Panc1 (cell line): Measurements from ENCODE around the gene LEMD2. TPM values are rescaled to one million over a fixed set of nuclear protein-coding genes. Genes with fewer than 3 reads are reported as not detected.

Source experiments
- ATAC-seq: fragments of 200-7000 bp; cut with Tn5 transposase; 2 replicates; pipeline ENCODE4 v1.9.1; 2020; ENCODE audit warnings: mild to moderate bottlenecking, moderate library complexity
- BruUV-seq: library from RNA; stranded (reverse); fragments of 400-500 nt; replicated peaks from 2 replicates; lab custom pipeline; 2021; lab: Mats Ljungman, UMichigan
- CTCF ChIA-PET: fragments of 300-600 bp; sonication (Branson Sonifier 250); formaldehyde crosslinking; loops from one replicate; lab custom pipeline; 2022; ENCODE audit warnings: antibody characterized with exemption; lab: Charles Lee
- POLR2A ChIA-PET: fragments of 300-600 bp; sonication (Branson Sonifier 250); formaldehyde crosslinking; loops from one replicate; lab custom pipeline; 2022; ENCODE audit warnings: antibody characterized with exemption; lab: Charles Lee
- DNase-seq: peaks from one replicate; pipeline ENCODE4 v3.0.0-alpha.2; 2010; ENCODE audit warnings: low read depth, low spot score
- H3K27ac ChIP-seq: 2 replicates; pipeline ENCODE4 v1.5.1; 2011; ENCODE audit warnings: mild to moderate bottlenecking, low read length, inconsistent platforms
- H3K27me3 ChIP-seq: fragments of 200-500 bp; sonication (Bioruptor generic); 2 replicates; pipeline ENCODE4 v1.6.0; 2014; ENCODE audit warnings: low read length, inconsistent platforms; ENCODE audit not compliant: control insufficient read depth, insufficient read depth
- H3K36me3 ChIP-seq: fragments of 200-500 bp; sonication (Bioruptor generic); 2 replicates; pipeline ENCODE4 v1.5.1; 2014; ENCODE audit warnings: inconsistent platforms, mild to moderate bottlenecking, low read length, moderate library complexity; ENCODE audit not compliant: control insufficient read depth, insufficient read depth
- H3K4me1 ChIP-seq: 2 replicates; pipeline ENCODE4 v1.5.1; 2011; ENCODE audit warnings: inconsistent platforms, mild to moderate bottlenecking, low read length, moderate library complexity; ENCODE audit not compliant: control insufficient read depth, insufficient read depth
- H3K4me3 ChIP-seq, 2 experiments: 2 replicates each; pipeline ENCODE4 v1.5.1; 2011 to 2012; ENCODE audit warnings: low read depth in 2 of 2, low read length in 2 of 2, mild to moderate bottlenecking in 2 of 2, inconsistent platforms in 1 of 2, moderate library complexity in 1 of 2
- H3K9me3 ChIP-seq: fragments of 200-500 bp; sonication (Bioruptor generic); 2 replicates; pipeline ENCODE4 v1.5.1; 2014; ENCODE audit warnings: low read depth, mild to moderate bottlenecking, inconsistent platforms, low read length, moderate library complexity; ENCODE audit not compliant: control insufficient read depth, insufficient read depth
- CTCF ChIP-seq: fragments of 450-650 bp; IDR thresholded peaks from 2 replicates; pipeline ENCODE4 v1.5.1; 2017; ENCODE audit warnings: mild to moderate bottlenecking
- POLR2AphosphoS5 ChIP-seq: IDR thresholded peaks from 2 replicates; pipeline ENCODE4 v1.6.1; 2012; ENCODE audit warnings: mild to moderate bottlenecking, low read depth, low read length, moderate library complexity
- REST ChIP-seq, 2 experiments: IDR thresholded peaks; 2 replicates each; pipeline ENCODE4 v1.6.1; 2011 to 2012; ENCODE audit warnings: low read depth in 2 of 2, control low read depth in 1 of 2, low read length in 1 of 2, mild to moderate bottlenecking in 1 of 2, moderate library complexity in 1 of 2; ENCODE audit not compliant: insufficient read depth in 1 of 2
- SIN3A ChIP-seq: IDR thresholded peaks from 2 replicates; pipeline ENCODE4 v1.6.1; 2012; ENCODE audit warnings: low read depth, mild to moderate bottlenecking, low read length, moderate library complexity, borderline replicate concordance; ENCODE audit not compliant: insufficient read depth
- TCF7L2 ChIP-seq: IDR thresholded peaks from 2 replicates; pipeline ENCODE4 v1.6.1; 2011; ENCODE audit warnings: mild to moderate bottlenecking, low read depth, low read length, inconsistent platforms
- in situ Hi-C: cut with HindIII; loops from 2 replicates; pipeline ENCODE4 v1.10.0; 2016; ENCODE audit warnings: low sequenced_read_pairs, low pct_unique_long_range_greater_than_20kb
- intact Hi-C: fragments of 100-400 bp; cut with micrococcal nuclease; formaldehyde crosslinking; loops from one replicate; pipeline ENCODE4 v1.10.0; 2022; ENCODE audit not compliant: unreplicated experiment
- total RNA-seq: library from RNA; stranded (reverse); gene quantifications from one replicate; pipeline ENCODE4 v1.2.1, GENCODE V29; 2021; ENCODE audit not compliant: unreplicated experiment

The LEMD2 gene
- total RNA-seq, 1 experiment from 2014 or later, result 89.8 TPM

DNA sequence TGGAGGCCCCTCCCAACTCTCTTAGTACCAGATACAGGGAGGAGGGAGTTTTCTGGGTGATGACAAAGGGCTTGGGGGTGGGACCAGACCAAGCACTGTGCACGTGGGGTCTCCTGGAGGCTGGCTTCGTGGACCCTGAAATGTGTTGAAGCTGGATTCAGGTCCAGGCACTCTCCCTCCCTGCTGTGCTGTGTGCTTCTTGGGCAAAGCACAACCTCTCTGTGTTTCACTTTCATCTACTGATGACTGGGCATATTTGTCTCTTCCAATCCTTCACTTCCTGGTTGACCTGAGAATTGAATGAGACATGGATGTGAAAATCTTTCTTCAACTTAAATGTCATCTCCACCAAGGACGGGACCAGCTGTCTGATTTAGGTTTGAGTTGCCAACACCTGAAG is 29.4 kb upstream of the LEMD2 start:
- no peak for ATAC-seq
- CTCF ChIA-PET, result interaction anchor here (0.5 to 1.6 kb wide), 2 partner anchors 18 to 210 kb away, joined by 4 to 7 read pairs; no protein-coding TSS in a partner anchor
- no peak overlapping the region for H3K4me3 ChIP-seq
- no peak overlapping the region for H3K27ac ChIP-seq
- no peak for DNase-seq
- no peaks in the 10 kb centered on the region for H3K36me3 ChIP-seq
- intact Hi-C loops (no loop called here), in situ Hi-C loops (no loop called here)
- no TSS peak for BruUV-seq
- no peak for TF ChIP-seq REST (IDR thresholded peaks at IDR 0.05; ENCODE audit: insufficient read depth in 1 of 2, low read depth in 2 of 2, low read length in 1 of 2)
- TF ChIP-seq SIN3A, result no peak
- TF ChIP-seq POLR2AphosphoS5, result no peak
- TF ChIP-seq TCF7L2, result no peak
- no peak for TF ChIP-seq CTCF
- H3K9me3 ChIP-seq, result no peaks in the 10 kb centered on the region
- POLR2A ChIA-PET, result no interaction called here
- no peaks in the 10 kb centered on the region for H3K4me1 ChIP-seq
- H3K27me3 ChIP-seq, result no peaks in the 10 kb centered on the region

GRCh38 chr6:33817489-33817888 is 28.6 kb upstream of the LEMD2 start:
- ATAC-seq, result no peak
- in situ Hi-C loops, result no loop called here
- no TSS peak for BruUV-seq
- intact Hi-C loops, result no loop called here
- DNase-seq, result no peak
- ChIA-PET CTCF (interaction anchor here (0.6 to 1.6 kb wide), 2 partner anchors 211 to 657 kb away, joined by 4 read pairs; no protein-coding TSS in a partner anchor), POLR2A (no interaction called here)
- Histone ChIP-seq H3K4me3 (no peak overlapping the region), H3K4me1 (no peaks in the 10 kb centered on the region), H3K27me3 (no peaks in the 10 kb centered on the region), H3K27ac (no peak overlapping the region), H3K36me3 (no peaks in the 10 kb centered on the region), H3K9me3 (no peaks in the 10 kb centered on the region)
- TF ChIP-seq POLR2AphosphoS5 (no peak), TCF7L2 (no peak), REST (IDR thresholded peaks at IDR 0.05; ENCODE audit: insufficient read depth in 1 of 2, low read depth in 2 of 2, low read length in 1 of 2) (no peak), SIN3A (no peak), CTCF (no peak)
